Kidney capillary endothelial cell (primary cell): ENCODE data around the gene SH3RF1.
"Not testable (repeated sequence)": the region's sequence is repeated elsewhere in the genome, so short reads cannot be mapped to it uniquely, and the experiment has no call there.

Experiments used
- DNase-seq: peaks from one replicate; pipeline ENCODE4 v3.0.0-alpha.2; 2018; ENCODE audit warnings: low spot score

The SH3RF1 gene

DNA sequence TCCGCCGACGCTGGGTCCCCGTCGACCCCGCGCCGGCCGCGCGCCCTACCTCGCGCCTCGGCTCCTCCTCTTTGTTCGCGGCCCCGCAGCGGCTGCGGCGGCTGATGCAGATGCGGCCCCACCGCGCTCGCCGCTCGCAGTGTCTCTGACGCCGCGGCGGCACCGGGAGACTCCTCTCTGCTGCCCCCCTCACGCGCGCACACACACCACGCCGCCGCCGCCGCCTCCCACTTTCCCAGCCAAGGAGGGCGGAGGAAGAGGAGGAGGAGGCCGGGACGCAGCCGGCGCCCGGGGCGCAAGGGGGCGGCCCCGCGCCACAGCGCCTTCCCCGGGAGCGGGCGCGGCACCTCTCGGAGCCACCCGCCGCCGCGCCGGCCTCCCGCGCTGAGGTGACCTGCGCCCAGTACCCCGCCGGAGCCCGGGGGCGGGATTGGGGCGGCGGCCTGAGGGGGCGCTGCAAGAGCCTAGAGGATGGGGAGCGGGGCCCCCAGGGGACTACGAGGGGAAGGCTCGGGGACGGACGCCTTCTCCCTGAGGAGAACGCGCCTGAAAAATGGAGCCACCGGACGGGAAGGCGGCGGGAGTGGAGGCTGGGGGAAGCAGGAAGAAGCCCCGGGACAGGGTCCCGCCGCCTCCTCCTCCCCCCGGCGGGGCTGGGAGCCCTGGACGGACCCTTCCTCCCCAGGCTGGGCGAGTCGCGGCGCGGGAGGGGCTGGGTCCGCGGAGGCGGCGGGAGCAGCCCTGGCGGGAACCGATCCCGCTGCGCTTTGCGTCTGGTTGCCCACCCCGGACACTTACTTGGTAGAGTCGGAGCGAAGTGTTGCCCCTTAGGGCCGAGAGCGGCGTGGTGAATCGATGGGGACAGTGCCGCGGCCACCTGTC is at the start of gene SH3RF1:
SH3RF1 (minus strand) TSS at position 147 of the 882 bp plus-strand sequence. CDS start 1,744 bp downstream, outside the sequence.
- peak; percentile 68 for DNase-seq

DNA sequence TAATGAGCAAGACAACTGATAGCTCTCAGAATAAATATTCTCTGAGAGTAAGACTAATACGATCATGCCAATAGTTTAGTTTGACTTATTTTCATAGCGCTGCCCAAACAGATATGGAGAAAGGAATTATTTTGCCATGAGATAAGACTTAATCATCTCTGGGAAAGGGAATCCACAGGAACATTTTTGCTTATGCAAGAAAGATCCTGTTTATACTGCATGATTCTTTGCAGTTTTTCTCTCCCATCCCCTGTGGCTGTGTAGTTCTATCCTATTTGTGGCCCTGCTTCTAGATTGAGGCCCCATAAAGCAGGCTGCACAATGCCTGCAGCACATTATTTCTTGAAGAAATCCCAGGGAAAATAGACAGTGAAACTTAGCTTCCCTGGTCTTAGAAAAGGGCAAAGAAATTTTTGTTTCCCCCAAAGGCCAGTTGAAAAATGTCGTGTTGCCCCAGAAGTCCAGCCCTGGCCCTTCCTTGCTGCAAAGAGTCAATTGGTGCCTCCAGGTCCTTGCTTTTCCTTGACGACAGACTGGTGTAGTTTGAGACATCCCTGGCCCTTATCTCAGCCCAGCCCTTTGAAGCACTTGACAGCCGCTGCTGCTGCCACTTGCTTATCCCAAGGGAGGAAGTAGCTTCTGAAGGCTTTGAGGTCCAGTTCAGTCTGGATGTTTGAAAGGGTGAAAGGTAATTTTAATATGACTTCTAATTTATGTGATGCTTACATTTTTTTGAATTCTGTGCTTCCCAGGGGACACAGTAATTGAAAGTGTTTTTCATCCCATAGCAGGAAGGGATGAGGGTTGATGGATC is 45.0 kb upstream of the SH3RF1 start:
- DNase-seq: no peak

DNA sequence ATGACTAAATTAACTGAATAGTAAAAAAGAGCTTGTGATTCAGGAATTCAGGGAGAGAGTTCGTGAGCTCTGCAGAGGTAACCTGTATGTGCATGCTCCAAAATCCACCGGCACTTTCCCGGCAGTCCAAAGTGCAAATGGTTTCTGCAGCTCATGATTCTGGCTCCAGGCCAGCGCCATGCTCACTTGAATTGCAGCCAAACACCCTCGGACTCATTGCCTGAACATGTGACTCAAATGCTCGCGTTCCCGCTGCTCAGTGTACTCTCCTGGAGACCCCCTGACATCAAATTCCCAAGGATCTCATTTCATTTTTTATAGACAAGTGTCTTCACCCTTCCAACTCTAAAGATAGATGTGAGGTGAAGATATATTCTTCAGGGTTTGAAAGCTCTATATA is 44.1 kb upstream of the SH3RF1 start:
- DNase-seq: peak; percentile 41

DNA sequence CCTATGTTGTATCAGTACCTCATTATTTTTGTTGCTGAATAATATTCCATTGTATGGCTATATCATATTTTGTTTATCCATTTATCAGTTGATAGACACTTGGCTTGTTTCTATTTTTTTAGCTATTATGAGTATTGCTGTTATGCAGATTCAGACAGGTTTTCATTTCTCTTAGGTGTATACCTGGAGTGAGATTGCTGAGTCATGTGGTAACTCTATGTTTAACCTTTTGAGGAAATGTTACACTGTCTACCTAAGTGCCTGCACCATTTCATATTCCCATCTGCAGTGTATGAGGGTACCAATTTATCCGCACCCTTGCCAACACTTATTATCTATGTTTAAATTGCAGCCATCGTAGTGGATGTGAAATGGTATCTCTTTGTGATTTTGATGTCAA is 43.0 kb upstream of the SH3RF1 start:
- no peak for DNase-seq

DNA sequence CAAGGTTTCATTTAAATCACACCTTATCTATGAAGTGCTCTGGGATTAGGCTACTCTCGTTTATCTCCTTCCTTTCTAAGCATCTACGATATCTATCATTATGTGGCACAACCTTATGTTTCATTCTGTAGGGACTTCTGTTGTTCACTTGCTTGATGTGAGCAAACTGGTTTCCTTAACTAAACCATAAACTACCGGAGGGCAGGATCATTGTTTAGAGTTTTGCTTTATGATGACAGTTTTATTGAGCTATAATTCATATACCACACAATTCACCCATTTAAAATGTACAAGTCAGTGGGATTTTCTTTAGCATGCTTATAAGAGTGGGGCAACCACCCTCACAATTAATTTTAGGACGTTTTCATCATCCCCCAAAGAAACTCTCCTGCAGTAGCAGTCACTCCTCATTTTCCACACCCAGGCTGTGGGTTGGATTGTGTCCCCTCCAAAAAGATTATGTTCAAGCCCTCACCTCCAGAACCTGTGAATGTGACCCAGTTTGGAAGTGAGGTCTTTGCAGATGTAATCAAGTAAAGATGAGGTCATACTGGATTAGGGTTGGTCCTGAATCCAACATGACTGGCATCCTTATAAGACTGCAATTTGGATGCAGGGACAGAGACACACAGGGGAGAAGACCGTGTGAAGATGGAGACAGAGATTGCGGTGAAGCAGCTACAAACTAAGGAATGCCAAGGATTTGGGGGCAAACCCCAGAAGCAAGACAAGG is 42.1 kb upstream of the SH3RF1 start:
- DNase-seq: no peak

DNA sequence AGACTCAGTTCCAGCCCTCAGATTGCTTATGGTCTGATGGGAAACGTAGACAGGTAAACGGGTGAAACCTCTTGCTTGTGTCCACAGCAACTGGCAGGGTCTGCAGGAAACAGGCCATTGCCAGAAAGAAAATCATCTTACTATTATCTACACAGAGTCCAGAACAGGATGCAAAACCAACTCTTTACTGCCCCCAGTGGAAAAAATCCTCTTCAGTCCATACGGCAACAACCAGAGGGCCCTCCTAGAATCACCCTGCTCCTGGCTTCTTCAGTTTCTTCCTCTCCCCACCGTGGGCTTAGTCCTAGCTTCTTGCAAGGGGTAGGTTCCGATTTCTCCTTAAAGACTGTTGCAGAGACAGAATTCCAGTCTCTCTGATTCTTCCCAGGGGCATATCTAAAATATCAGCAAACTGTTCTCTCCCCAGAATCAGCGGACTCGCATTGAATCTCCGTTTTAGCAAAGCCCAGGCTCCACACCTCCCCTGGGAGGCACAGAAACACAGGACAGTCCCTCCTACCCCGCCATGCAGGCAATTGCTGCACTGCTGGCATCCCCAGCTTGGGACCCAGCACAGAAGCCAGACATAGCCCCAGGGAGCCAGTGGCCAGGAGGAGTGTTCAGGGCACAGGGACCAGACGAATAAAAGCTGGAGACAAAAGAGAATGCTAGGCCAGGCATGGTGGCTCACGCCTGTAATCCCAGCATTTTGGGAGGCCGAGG is 41.0 kb upstream of the SH3RF1 start:
- DNase-seq: peak; percentile 52

DNA sequence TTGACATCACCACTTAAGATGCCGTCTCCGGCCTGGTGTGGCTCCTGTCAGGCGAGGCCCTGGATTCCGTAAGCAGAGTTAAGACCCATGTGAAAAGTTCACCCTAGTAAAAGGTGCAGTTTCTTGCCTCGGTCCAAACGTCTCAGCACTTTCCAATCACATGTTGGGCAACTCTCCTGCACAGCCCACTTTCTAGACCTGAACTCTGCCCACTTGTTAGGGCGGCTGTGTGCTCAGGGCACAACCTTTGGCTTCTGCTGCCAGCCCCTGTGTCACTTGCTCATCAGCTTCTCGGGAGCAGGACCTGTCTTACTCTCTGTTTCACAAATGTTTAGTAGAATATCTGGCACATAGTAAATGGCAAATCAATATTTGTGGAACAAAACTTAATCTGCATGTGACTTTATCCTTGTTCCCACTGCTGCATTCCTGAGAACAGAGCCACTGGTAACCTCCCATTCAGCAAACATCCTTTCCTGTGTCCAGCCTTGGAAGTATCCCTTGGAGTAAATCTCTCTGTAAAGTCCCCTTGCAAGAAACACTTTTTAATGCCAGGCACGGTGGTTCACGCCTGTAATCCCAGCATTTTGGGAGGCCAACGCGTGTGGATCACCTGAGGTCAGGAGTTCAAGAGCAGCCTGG is 38.7 kb upstream of the SH3RF1 start:
- no peak for DNase-seq

DNA sequence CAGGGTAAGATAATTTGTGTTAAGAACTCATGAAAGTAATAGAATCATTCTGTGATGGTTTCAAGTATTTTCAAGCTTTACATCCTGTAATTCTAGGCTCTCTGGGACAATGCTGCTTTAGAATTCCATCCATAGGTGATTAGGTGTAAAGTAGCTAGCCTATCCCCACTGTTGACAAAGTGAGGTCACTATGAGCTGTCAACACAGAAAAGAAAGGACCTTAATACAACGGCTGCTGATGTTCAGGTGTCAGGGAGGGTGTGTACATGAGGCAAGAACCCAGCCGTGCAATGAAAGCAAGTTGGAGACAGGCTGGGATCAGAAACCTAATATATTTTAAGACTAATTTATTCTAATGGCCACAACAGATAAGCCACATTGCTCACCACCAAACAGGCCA is 36.8 kb upstream of the SH3RF1 start:
- DNase-seq: no peak

DNA sequence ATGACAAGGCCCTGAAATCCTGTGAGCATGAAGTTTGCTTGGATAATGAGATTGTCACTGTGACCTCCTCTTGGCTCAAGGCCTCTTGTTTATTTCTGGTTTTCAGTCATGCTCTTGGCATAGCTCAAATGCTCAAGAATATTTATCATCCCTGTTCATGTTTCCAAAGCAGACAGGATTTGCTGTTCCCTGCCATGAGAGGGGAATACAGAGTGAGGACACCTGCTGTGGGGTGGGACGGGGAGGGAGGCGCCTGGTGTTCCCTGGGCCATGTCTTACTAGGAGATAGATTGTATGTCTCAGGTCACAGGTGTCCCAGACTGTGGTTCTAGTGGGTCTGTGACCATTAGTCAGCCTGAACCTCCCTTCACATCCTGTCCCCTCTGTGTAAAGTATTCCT is 34.9 kb upstream of the SH3RF1 start:
- DNase-seq: no peak

DNA sequence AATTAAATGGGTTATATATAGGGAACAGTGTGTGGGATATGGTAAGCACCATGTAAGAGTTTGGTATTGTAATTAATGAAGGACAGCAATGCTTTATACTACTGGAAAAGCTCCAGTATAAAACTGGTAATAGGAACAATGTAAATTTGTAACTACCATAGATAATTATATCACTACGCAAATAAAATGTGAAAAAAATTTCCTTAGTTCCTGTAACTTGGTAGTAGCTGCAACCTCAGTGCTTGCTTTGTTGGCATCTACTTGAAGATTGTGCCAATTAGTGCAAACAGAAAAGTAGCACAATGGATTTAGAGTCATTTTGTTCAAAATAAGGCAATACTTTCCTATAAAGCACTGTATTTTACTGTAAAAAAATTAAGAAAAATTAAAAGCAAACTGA is 34.4 kb upstream of the SH3RF1 start:
- DNase-seq: no peak

DNA sequence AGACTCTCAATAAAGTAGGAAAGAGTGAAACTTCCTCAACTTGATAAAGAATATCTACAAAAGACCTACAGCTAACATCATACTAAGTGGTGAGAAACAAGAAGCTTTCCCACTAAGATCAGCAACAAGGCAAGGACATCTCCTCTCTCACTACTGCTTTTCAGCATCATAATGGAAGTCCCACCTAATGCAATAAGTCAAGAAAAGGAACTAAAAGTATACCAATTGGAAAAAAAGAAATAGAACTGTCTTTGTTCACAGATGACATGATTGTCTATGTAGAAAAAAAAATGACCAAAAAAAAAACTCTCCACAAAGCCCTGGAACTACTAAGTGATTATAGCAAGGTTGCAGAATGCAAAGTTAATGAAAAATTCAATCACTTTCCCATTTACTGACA is 25.1 kb upstream of the SH3RF1 start:
- DNase-seq: no peak

DNA sequence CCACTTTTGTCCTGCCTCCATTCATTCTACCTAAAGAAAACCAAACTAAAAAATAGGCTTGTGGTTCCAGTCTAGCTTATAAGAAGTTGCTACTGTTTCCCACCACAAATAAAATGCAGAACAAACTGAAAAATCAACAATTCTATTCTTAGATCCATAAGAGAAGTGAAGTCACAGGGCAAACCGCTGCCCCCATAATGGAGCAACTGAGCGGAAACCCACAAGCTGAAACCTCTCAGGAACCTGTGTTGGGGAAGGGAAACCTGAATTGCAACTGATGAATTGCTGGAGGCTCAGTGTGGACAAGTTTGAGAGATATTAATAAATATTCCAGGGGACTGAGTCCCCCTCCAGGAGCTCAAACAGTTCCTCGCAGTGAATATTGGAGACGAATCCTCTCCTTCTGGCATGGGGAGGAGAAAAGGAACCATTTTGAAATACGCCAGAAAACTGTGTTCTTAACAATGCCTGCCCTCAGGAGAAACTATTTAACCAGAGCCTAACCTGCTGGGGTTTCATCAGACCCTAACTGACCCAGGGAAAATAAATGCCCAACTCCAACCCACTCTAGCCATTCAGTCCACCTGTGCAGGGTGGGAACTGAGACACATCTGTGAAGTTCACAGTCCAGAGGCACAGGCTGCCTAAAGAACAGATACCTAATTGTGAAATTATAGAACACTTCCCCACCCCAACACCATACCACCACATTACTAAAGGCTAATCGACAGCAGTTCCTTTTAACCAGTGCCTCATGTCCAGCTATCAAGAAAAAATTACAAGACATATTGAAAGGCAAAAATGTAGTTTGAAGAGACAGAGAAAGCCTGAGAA is 22.8 kb upstream of the SH3RF1 start:
- DNase-seq: no peak

DNA sequence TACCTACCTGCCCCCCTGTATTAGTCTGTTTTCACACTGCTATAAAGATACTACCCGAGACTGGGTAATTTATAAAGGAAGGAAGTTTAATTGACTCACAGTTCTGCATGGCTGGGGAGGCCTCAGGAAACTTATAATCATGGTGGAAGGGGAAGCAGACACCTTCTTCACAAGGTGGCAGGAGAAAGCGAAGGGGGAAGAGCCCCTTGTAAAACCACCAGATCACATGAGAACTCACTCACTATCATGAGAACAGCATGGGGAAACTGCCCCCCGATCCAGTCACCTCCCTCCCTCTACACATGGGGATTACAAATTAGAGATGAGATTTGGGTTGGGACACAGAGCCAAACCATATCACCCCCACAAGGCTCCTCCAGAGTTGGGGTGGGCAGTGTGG is 17.2 kb upstream of the SH3RF1 start:
- DNase-seq: not testable (repeated sequence)

DNA sequence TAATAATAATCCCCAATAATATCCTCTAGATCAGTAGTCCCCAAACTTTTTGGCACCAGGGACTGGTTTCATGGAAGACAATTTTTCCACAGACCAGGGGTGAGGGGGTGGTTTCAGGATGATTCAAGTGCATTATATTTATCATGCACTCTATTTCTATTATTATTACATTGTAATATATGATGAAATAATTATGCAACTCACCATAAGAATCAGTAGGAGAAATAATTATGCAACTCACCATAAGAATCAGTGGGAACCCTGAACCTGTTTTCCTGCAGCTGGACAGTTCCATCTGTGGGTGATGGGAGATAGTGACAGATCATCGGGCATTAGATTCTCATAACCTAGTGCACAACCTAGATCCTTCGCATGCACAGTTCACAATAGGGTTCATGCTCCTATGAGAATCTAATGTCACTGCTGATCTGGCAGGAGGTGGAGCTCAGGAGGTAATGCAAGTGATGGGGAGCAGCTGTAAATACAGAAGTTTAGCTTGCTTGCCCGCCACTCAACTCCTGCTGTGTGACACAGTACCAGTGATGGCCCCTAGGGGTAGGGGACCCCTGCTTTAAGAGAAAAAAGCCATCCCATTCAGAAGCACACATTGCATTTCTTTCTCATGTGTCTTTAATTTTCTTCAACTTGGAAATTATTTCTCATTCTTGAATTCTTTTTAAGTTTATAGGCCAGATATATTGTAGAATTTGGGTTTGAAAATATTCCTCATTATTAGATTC is 16.0 kb upstream of the SH3RF1 start:
- DNase-seq: no peak

DNA sequence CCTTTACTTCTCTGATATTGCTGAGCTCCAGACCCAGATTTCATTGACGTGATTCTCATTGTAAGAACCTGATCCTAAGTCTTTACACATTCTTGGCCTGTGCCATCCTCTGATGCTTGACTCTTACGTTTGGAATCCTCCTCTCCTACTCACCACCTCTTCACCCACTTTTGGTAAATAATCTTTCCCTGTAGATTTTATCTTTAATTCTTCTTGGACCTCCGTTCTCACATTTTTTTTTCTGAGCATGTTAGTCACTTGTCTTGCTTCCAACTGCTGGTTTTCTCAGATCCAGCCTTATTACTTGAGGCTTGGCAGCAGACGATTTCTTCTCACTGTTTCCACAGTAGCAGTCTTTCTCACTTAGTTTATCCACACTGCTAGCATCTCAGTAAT is 12.4 kb upstream of the SH3RF1 start:
- no peak for DNase-seq

DNA sequence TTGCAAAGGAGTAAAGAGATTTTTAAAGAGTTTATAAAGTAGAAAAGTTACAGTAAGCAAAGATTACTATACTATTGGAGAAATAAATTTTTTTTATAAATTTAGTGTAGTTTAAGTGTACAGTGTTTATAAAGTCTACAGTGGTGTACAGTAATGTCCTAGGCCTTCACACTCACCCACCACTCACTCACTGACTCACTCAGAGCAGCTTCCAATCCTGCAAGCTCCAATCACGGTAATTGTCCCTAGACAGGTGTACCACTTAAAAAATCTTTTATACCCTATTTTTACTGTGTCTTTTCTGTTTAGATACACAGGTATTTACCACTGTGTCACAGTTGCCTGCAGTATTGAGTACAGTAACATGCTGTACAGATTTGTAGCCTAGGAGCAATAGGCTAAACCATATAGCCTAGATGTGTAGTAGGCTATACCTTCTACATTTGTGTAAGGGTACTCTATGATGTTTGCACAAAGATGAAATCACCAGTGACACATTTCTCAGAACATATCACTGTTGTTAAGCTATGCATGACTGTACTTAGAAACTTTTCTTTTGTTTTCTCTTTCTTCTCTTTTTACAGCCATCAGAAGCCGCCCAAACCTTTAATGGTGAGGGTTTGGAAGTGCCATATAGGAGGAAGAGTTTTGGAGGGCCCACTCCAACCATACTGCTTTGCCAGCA is 11.8 kb upstream of the SH3RF1 start:
- no peak for DNase-seq

DNA sequence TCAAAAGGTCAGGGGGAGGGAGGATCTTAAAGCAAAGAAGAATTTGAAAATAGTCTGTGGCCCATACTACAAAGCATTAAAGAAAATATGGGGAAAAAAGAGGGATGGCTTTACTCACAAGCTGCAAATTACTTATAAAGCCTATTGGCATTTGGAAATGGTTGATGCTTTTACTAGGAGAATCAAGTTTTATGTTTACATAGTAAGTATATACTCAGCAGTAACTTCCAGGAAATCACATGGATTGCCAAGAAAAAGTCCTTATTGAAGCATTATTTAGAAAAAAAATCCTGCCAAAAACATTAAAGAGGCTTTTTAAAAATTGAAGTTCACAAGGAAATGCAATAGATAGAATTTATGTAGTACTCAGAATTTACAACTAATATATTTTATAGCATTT is 8.4 kb upstream of the SH3RF1 start:
- DNase-seq: no peak

DNA sequence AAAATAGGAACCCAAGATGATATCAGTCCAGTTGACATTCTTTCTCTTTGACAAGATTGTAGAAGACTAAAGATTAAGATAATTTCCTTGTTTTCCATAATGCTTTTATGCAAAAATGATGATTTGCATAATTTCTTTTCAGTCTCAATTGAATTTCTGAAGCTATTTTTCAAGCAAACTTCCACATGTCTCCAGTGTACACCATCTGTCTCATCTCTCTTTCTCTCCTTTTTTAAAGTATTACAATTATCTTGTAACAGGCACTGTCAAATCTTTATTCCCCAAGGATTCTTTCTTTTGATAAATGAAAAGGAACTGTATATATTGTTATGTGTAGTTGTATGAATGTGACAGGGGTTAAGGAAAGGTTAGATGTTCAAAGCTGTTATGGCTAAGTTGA is 7.9 kb upstream of the SH3RF1 start:
- no peak for DNase-seq

DNA sequence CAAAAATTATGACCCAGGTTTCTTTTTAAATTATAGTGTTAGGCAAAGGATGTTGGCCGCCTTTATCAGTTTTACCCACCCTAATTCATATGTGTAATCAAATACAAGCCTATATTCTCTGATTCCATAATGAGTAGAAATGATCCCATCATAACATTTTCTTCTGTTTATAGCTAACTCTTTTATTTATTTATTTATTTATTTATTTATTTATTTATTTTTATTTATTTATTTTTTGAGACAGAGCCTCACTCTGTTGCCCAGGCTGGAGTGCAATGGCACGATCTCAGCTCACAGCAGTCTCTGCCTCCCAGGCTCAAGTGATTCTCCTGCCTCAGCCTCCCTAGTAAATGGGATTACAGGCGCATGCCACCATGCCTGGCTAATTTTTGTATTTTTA is 7.1 kb upstream of the SH3RF1 start:
- DNase-seq: not testable (repeated sequence)
